HFF-Myc (cell line): ENCODE measurements around the gene WAS.
"Not testable (repeated sequence)": the region's sequence is repeated elsewhere in the genome, so short reads cannot be mapped to it uniquely, and the experiment has no call there.

Source experiments
- DNase-seq: peaks from one replicate; pipeline ENCODE4 v3.0.0-alpha.2; 2011; ENCODE audit warnings: low read depth; ENCODE audit errors: extremely low read depth
- H3K4me3 ChIP-seq: replicated peaks from 2 replicates; pipeline ENCODE4 v1.5.1; 2011; ENCODE audit warnings: low read depth, mild to moderate bottlenecking, control low read depth, low read length
- CTCF ChIP-seq: IDR thresholded peaks from 2 replicates; pipeline ENCODE4 v1.5.1; 2012; ENCODE audit warnings: mild to moderate bottlenecking, low read depth, low read length, control low read depth; ENCODE audit errors: missing control alignments

The WAS gene

GRCh38 chrX:48688531-48689150 lies 5.0 kb downstream of the WAS start:
- DNase-seq: no peak
- no peak for TF ChIP-seq CTCF
- H3K4me3 ChIP-seq: no peak overlapping the region

- DNase-seq: no peak
- no peak for TF ChIP-seq CTCF
- H3K4me3 ChIP-seq: no peak overlapping the region
Observed at GRCh38 chrX:48689208-48689920, 5.8 kb downstream of the WAS start.

GRCh38 chrX:48691746-48692145 lies 8.1 kb downstream of the WAS start:
- DNase-seq, H3K4me3 ChIP-seq: not testable (repeated sequence)

- DNase-seq: no peak
- H3K4me3 ChIP-seq: no peak overlapping the region
- no peak for TF ChIP-seq CTCF
Observed at GRCh38 chrX:48694776-48695533, 11.4 kb downstream of the WAS start.

GRCh38 chrX:48695534-48695896 lies 11.9 kb downstream of the WAS start:
- no peak for TF ChIP-seq CTCF

GRCh38 chrX:48695925-48696300 lies 12.3 kb downstream of the WAS start:
- no peak for DNase-seq
- TF ChIP-seq CTCF: no peak

More at GRCh38 chrX:48695534-48695896, 11.9 kb downstream of the WAS start:
- DNase-seq: no peak
- peak overlapping the region; percentile 67 for H3K4me3 ChIP-seq

GRCh38 chrX:48696301-48696908 lies 12.8 kb downstream of the WAS start, which contains the start of gene SUV39H1:
SUV39H1 (plus strand) TSS chrX:48696734; CDS start chrX:48696785, 51 bp downstream.
- H3K4me3 ChIP-seq: peak within 1 kb of the TSS; percentile 67
- TF ChIP-seq CTCF: no peak
- DNase-seq: no peak

More at GRCh38 chrX:48695925-48696300, 12.3 kb downstream of the WAS start:
- H3K4me3 ChIP-seq: peak overlapping the region; percentile 67
